CD4-positive, alpha-beta T cell (primary cell): Measurements from ENCODE around the gene SLC1A3. TPM values are rescaled to one million over a fixed set of nuclear protein-coding genes. Genes with fewer than 3 reads are reported as not detected.

Source experiments
- ATAC-seq: fragments of 200-7000 bp; cut with Tn5 transposase; one replicate; pipeline ENCODE4 v1.10.0; 2022; ENCODE audit warnings: mild to moderate bottlenecking; ENCODE audit not compliant: poor library complexity
- CTCF ChIA-PET: fragments of 350-600 bp; sonication (Branson Sonifier 250); formaldehyde crosslinking; loops from one replicate; lab custom pipeline; 2021; ENCODE audit warnings: antibody characterized with exemption, inconsistent platforms; lab: Charles Lee
- POLR2A ChIA-PET: fragments of 350-600 bp; sonication (Branson Sonifier 250); formaldehyde crosslinking; loops from one replicate; lab custom pipeline; 2021; ENCODE audit warnings: antibody characterized with exemption, inconsistent platforms; lab: Charles Lee
- DNase-seq, 14 experiments: peaks; one replicate each; pipeline ENCODE4 v3.0.0-alpha.2; 2013 to 2020; ENCODE audit warnings: mixed read lengths in 2 of 14
- H3K27ac ChIP-seq, 2 donors: one replicate each; pipeline versions ENCODE4 v1.5.1 to v1.7.0; 2013; ENCODE audit warnings: low read length in 2 of 2, low read depth in 1 of 2, mild to moderate bottlenecking in 1 of 2
- H3K27me3 ChIP-seq, 2 experiments: 1 replicate in 1 of 2; 2 replicates in 1 of 2; pipeline versions ENCODE4 v1.6.1 to v1.7.0; 2013; ENCODE audit warnings: low read length in 2 of 2, control low read depth in 1 of 2, mild to moderate bottlenecking in 1 of 2, moderate library complexity in 1 of 2; ENCODE audit not compliant: insufficient read depth in 2 of 2, control insufficient read depth in 1 of 2
- H3K36me3 ChIP-seq: one replicate; pipeline ENCODE4 v1.6.1; 2013; ENCODE audit warnings: low read length, control low read depth; ENCODE audit not compliant: insufficient read depth
- H3K4me1 ChIP-seq: one replicate; pipeline ENCODE4 v1.6.1; 2013; ENCODE audit warnings: low read length, control low read depth; ENCODE audit not compliant: insufficient read depth
- H3K4me3 ChIP-seq: one replicate; pipeline ENCODE4 v1.5.1; 2013; ENCODE audit warnings: mild to moderate bottlenecking, low read length, moderate library complexity
- H3K9me3 ChIP-seq, 2 experiments: 1 replicate in 1 of 2; 2 replicates in 1 of 2; pipeline versions ENCODE4 v1.6.1 to v1.7.0; 2013; ENCODE audit warnings: low read length in 2 of 2, mild to moderate bottlenecking in 2 of 2, control low read depth in 1 of 2, moderate library complexity in 1 of 2; ENCODE audit not compliant: control insufficient read depth in 1 of 2, insufficient read depth in 1 of 2
- H3K27ac Mint-ChIP-seq: one replicate; pipeline ENCODE4 v1.8.0; 2020; ENCODE audit warnings: mixed read lengths
- H3K27me3 Mint-ChIP-seq: one replicate; pipeline ENCODE4 v1.8.0; 2021; ENCODE audit warnings: mixed read lengths
- H3K36me3 Mint-ChIP-seq: one replicate; pipeline ENCODE4 v1.8.0; 2021; ENCODE audit warnings: low read depth, mixed read lengths
- H3K4me1 Mint-ChIP-seq: one replicate; pipeline ENCODE4 v1.8.0; 2021; ENCODE audit warnings: low read depth, mixed read lengths
- H3K4me3 Mint-ChIP-seq: one replicate; pipeline ENCODE4 v1.8.0; 2020; ENCODE audit warnings: mild to moderate bottlenecking, mixed read lengths
- H3K9me3 Mint-ChIP-seq: one replicate; pipeline ENCODE4 v1.8.0; 2020; ENCODE audit warnings: mixed read lengths
- CTCF ChIP-seq: fragments of 200-600 bp; IDR thresholded peaks from one replicate; pipeline ENCODE4 v1.8.0; 2022; ENCODE audit warnings: antibody characterized with exemption, mild to moderate bottlenecking
- intact Hi-C, 2 experiments: fragments of 100-400 bp; cut with DNase I in 1 of 2; cut with micrococcal nuclease in 1 of 2; formaldehyde crosslinking; loops; one replicate each; pipeline versions ENCODE4 v1.15.1 to v1.9.0; 2023 to 2025; cut with DNase I, micrococcal nuclease
- polyA plus RNA-seq, 2 donors: library from polyadenylated mRNA; unstranded; fragments of 120-200 nt; gene quantifications; one replicate each; pipeline ENCODE4 v1.2.1, GENCODE V29; 2013
- total RNA-seq, 174 experiments: library from RNA in 2 of 174; stranded (reverse) in 2 of 174; gene quantifications; one replicate each; pipeline ENCODE4 v1.2.3 and lab custom pipeline; 2021 to 2026

SLC1A3 gene
- total RNA-seq (not detected), total RNA-seq (lab: John Stamatoyannopoulos, UW) (0 to 8.1 (median 0.28) reads per million in 172 experiments)
- polyA plus RNA-seq (2013, experiment 1 of 2) = 0.39 TPM
- 0.39 TPM for polyA plus RNA-seq (2013, experiment 2 of 2)

- ATAC-seq (peak; percentile 29), DNase-seq (peak in 2 of 14 experiments; percentile 37 to 45)
- POLR2A ChIA-PET = no interaction called here
- H3K4me1 ChIP-seq = peaks cover 11% of the 10 kb centered on the region
- no peak for TF ChIP-seq CTCF
- no peaks in the 10 kb centered on the region for H3K36me3 Mint-ChIP-seq
- peak within 1 kb of the TSS; percentile 40 for H3K4me3 ChIP-seq
- H3K36me3 ChIP-seq = no peaks in the 10 kb centered on the region
- H3K27me3 Mint-ChIP-seq = peaks cover 80% of the 10 kb centered on the region
- H3K27me3 ChIP-seq = peaks cover 19 to 36% of the 10 kb centered on the region in 2 experiments
- H3K9me3 Mint-ChIP-seq = no peaks in the 10 kb centered on the region
- peaks cover 23% of the 10 kb centered on the region for H3K4me1 Mint-ChIP-seq
- CTCF ChIA-PET = no interaction called here
- no peak within 1 kb of the TSS for H3K27ac ChIP-seq
- H3K4me3 Mint-ChIP-seq = peak within 1 kb of the TSS; percentile 68
- H3K9me3 ChIP-seq = no peaks in the 10 kb centered on the region
- intact Hi-C loops = no loop called here
- H3K27ac Mint-ChIP-seq = no peak within 1 kb of the TSS
Observed at GRCh38 chr5:36606428-36607113, at the start of gene SLC1A3. Gene SLC1A3 (plus strand): TSS chr5:36606606. CDS start chr5:36608424, 1,818 bp downstream.

DNA sequence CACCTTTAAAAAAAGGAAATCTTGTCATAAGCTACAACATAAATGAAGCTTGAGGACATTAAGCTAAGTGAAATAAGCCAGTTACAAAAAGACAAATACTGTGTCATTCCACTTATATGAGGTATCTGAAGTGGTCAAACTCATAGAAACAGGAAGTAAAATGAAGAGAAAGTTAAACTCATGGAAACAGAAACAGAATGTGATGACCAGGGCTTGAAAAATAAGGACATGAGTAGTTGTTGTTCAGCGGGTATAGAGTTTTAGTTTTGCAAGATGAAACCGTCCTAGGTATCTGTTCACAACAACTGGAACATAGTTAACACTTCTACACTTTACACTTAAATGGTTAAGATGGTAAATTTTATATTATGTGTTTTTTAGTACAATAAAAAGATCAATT, 47.8 kb upstream of the SLC1A3 start:
- ChIA-PET CTCF (no interaction called here), POLR2A (no interaction called here)
- intact Hi-C loops = no loop called here
- Histone ChIP-seq H3K27me3 (no peaks in the 10 kb centered on the region), H3K9me3 (no peaks in the 10 kb centered on the region), H3K36me3 (no peaks in the 10 kb centered on the region), H3K4me1 (no peaks in the 10 kb centered on the region), H3K27ac (no peak overlapping the region), H3K4me3 (no peak overlapping the region)
- Mint-ChIP-seq H3K4me1 (no peaks in the 10 kb centered on the region), H3K9me3 (peaks cover 2% of the 10 kb centered on the region), H3K27ac (no peak overlapping the region), H3K4me3 (no peak overlapping the region), H3K27me3 (peaks cover 5% of the 10 kb centered on the region), H3K36me3 (no peaks in the 10 kb centered on the region)
- TF ChIP-seq CTCF = no peak
- ATAC-seq (no peak), DNase-seq (no peak)

GRCh38 chr5:36561601-36562000, 44.8 kb upstream of the SLC1A3 start:
- Mint-ChIP-seq H3K4me3 (no peak overlapping the region), H3K36me3 (no peaks in the 10 kb centered on the region), H3K27me3 (peaks cover 8% of the 10 kb centered on the region), H3K4me1 (no peaks in the 10 kb centered on the region), H3K27ac (no peak overlapping the region), H3K9me3 (no peaks in the 10 kb centered on the region)
- H3K27me3 ChIP-seq = no peaks in the 10 kb centered on the region
- intact Hi-C loops = no loop called here
- POLR2A ChIA-PET = no interaction called here
- TF ChIP-seq CTCF = no peak
- no peaks in the 10 kb centered on the region for H3K36me3 ChIP-seq
- no peaks in the 10 kb centered on the region for H3K9me3 ChIP-seq
- no peaks in the 10 kb centered on the region for H3K4me1 ChIP-seq
- no peak overlapping the region for H3K4me3 ChIP-seq
- ATAC-seq = no peak
- DNase-seq = no peak
- no peak overlapping the region for H3K27ac ChIP-seq
- CTCF ChIA-PET = interaction anchor here (1.2 kb wide), 1 partner anchor 10 kb away, joined by 3 read pairs; no protein-coding TSS in a partner anchor
